Upper lobe of left lung (tissue), 6 donors: ENCODE data around the gene ZNF839. TPM values are rescaled to one million over a fixed set of nuclear protein-coding genes. Genes with fewer than 3 reads are reported as not detected.

ENCODE experiments used
- ATAC-seq, 2 donors: fragments of 200-7000 bp; cut with Tn5 transposase; one replicate each; pipeline ENCODE4 v1.9.1; 2022; ENCODE audit warnings: mild to moderate bottlenecking in 2 of 2, moderate library complexity in 2 of 2; ENCODE audit not compliant: low FRiP score in 2 of 2
- DNase-seq, 2 donors: peaks; one replicate each; pipeline ENCODE4 v3.0.0-alpha.2; 2019 to 2020
- H3K27ac ChIP-seq, 4 donors: fragments of 200-600 bp; sonication (generic); one replicate each; pipeline ENCODE4 v1.5.1; 2016 to 2019
- H3K27me3 ChIP-seq, 4 donors: fragments of 200-600 bp; sonication (generic); one replicate each; pipeline ENCODE4 v1.5.1; 2017 to 2019
- H3K36me3 ChIP-seq, 4 donors: fragments of 200-600 bp; sonication (generic); one replicate each; pipeline ENCODE4 v1.5.1; 2016 to 2019
- H3K4me1 ChIP-seq, 4 donors: fragments of 200-600 bp; sonication (generic); one replicate each; pipeline ENCODE4 v1.5.1; 2018 to 2019
- H3K4me3 ChIP-seq, 4 donors: fragments of 200-600 bp; sonication (generic); one replicate each; pipeline ENCODE4 v1.5.1; 2017 to 2019; ENCODE audit warnings: mild to moderate bottlenecking in 2 of 4, moderate library complexity in 1 of 4
- H3K9me3 ChIP-seq, 4 donors: fragments of 200-600 bp; sonication (generic); one replicate each; pipeline ENCODE4 v1.5.1; 2018 to 2019
- EP300 ChIP-seq, 4 donors: sonication (generic); formaldehyde crosslinking; IDR thresholded peaks; one replicate each; pipeline ENCODE4 v1.5.1; 2017; ENCODE audit warnings: antibody characterized with exemption in 4 of 4, control low read depth in 2 of 4
- POLR2A ChIP-seq, 4 donors: fragments of 450-650 bp; IDR thresholded peaks; one replicate each; pipeline ENCODE4 v1.5.1; 2016 to 2017; ENCODE audit warnings: antibody characterized with exemption in 4 of 4, mild to moderate bottlenecking in 2 of 4
- POLR2AphosphoS5 ChIP-seq, 2 donors: sonication (generic); formaldehyde crosslinking; IDR thresholded peaks; one replicate each; pipeline ENCODE4 v1.5.1; 2017; ENCODE audit warnings: antibody characterized with exemption in 2 of 2
- WGBS, 2 donors: methylation state at CpG; one replicate each; pipeline ENCODE4 v1.1.5; 2017 to 2018; 5-methylcytosine and 5-hydroxymethylcytosine counted together
- total RNA-seq, 6 donors: library from RNA; depleted of rRNA in 4 of 6; stranded (reverse); fragments of >200 nt in 4 of 6; gene quantifications; one replicate each; pipeline versions ENCODE4 v1.1.0 to v1.2.1, GENCODE V29; 2016 to 2021
- TF ChIP-seq, protein P1 (sequence below), 6 experiments: fragments of 450-650 bp in 4 of 6; fragments of 200-600 bp in 2 of 6; sonication (generic) in 2 of 6; IDR thresholded peaks; one replicate each; pipeline ENCODE4 v1.5.1; 2016 to 2019; ENCODE audit warnings: antibody characterized with exemption in 6 of 6
- donor health status: DM: no; HTN: no; CAD: no; lungs with moderate emphysema.
- donor health status: DM: no; HTN: yes; CAD: no; lungs with severe emphysema.

ZNF839 gene
- total RNA-seq, 6 donors from 2014 or later: 8.7 to 37.7 (median 14.1) TPM

DNA sequence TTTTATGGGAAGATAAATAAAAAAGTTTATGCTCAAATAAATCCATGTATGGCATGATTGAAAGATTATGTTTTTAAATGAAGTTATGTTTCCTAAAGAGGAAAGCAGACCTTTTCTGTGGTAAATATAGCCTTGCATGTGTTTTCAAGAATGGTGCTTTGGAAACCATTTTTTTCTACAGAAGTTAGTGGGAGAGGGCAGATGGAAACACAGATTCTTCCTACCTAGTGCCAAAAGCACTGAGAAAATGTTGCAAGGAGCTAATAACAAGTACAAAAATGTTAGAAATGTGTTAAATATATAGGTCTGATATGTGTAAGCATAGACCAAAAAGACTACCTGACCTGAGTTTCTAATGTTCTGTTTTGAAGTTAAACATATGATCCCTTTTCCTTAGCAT, 67.5 kb downstream of the ZNF839 start:
- H3K4me3 ChIP-seq: no peak overlapping the region
- H3K9me3 ChIP-seq: no peaks in the 10 kb centered on the region
- H3K4me1 ChIP-seq: peaks cover 0 to 3% (median 2%) of the 10 kb centered on the region in 4 donors
- ATAC-seq (no peak), DNase-seq (no peak)
- no peaks in the 10 kb centered on the region for H3K27me3 ChIP-seq
- peaks cover 0 to 13% (median 3%) of the 10 kb centered on the region in 4 donors for H3K36me3 ChIP-seq
- TF ChIP-seq, protein P1, sequence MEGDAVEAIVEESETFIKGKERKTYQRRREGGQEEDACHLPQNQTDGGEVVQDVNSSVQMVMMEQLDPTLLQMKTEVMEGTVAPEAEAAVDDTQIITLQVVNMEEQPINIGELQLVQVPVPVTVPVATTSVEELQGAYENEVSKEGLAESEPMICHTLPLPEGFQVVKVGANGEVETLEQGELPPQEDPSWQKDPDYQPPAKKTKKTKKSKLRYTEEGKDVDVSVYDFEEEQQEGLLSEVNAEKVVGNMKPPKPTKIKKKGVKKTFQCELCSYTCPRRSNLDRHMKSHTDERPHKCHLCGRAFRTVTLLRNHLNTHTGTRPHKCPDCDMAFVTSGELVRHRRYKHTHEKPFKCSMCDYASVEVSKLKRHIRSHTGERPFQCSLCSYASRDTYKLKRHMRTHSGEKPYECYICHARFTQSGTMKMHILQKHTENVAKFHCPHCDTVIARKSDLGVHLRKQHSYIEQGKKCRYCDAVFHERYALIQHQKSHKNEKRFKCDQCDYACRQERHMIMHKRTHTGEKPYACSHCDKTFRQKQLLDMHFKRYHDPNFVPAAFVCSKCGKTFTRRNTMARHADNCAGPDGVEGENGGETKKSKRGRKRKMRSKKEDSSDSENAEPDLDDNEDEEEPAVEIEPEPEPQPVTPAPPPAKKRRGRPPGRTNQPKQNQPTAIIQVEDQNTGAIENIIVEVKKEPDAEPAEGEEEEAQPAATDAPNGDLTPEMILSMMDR (IDR thresholded peaks at IDR 0.05): no peak
- no peak for TF ChIP-seq POLR2AphosphoS5 (IDR thresholded peaks at IDR 0.05)
- no peak for TF ChIP-seq POLR2A (IDR thresholded peaks at IDR 0.05)
- no peak for TF ChIP-seq EP300 (IDR thresholded peaks at IDR 0.05)
- H3K27ac ChIP-seq: no peak overlapping the region

GRCh38 chr14:102389246-102389645, 69.7 kb downstream of the ZNF839 start:
- TF ChIP-seq, protein P1 (IDR thresholded peaks at IDR 0.05): no peak
- TF ChIP-seq POLR2AphosphoS5 (IDR thresholded peaks at IDR 0.05) (no peak), POLR2A (IDR thresholded peaks at IDR 0.05) (no peak), EP300 (IDR thresholded peaks at IDR 0.05) (no peak)
- ATAC-seq (peak in 1 of 2 donors; percentile 36), DNase-seq (no peak)
- Histone ChIP-seq H3K27me3 (no peaks in the 10 kb centered on the region), H3K9me3 (no peaks in the 10 kb centered on the region), H3K36me3 (peaks cover 0 to 6% (median 3%) of the 10 kb centered on the region in 4 donors), H3K27ac (no peak overlapping the region), H3K4me3 (no peak overlapping the region), H3K4me1 (peaks cover 0 to 4% (median 2%) of the 10 kb centered on the region in 4 donors)
- WGBS, 2 donors: 85 to 88% methylated on average over 2 of the region's 2 CpGs

GRCh38 chr14:102390064-102390855, 70.7 kb downstream of the ZNF839 start:
- 73 to 82% methylated on average over 2 of the region's 2 CpGs for WGBS, 2 donors
- no peaks in the 10 kb centered on the region for H3K9me3 ChIP-seq
- no peak for DNase-seq
- no peak overlapping the region for H3K4me3 ChIP-seq
- H3K4me1 ChIP-seq: peaks cover 0 to 8% (median 2%) of the 10 kb centered on the region in 4 donors
- peak in 1 of 2 donors; percentile 44 for ATAC-seq
- H3K27me3 ChIP-seq: no peaks in the 10 kb centered on the region
- peak overlapping the region in 1 of 4 donors; percentile 40 for H3K27ac ChIP-seq
- H3K36me3 ChIP-seq: peaks cover 0 to 4% (median 1%) of the 10 kb centered on the region in 4 donors
- TF ChIP-seq POLR2AphosphoS5 (IDR thresholded peaks at IDR 0.05) (no peak), POLR2A (IDR thresholded peaks at IDR 0.05) (no peak), EP300 (IDR thresholded peaks at IDR 0.05) (no peak)
- TF ChIP-seq, protein P1 (IDR thresholded peaks at IDR 0.05): no peak

Other genes starting within 250 kb of the ZNF839 start
- gene HSP90AA1, start 232.7 kb upstream of the ZNF839 start, total RNA-seq: 100 to 1,000 TPM; 147 to 509 (median 258) TPM
- gene WDR20, start 179.8 kb upstream of the ZNF839 start, total RNA-seq: 10 to 100 TPM; 16.3 to 28.8 (median 20.6) TPM
- gene MOK, start 14.6 kb upstream of the ZNF839 start, total RNA-seq: 10 to 100 TPM in 5 of 6 donors, 1 to 10 TPM in 1; 8.8 to 66.0 (median 29.4) TPM
- gene CINP, start 43.1 kb downstream of the ZNF839 start, total RNA-seq: 10 to 100 TPM; 13.6 to 37.7 (median 31.1) TPM
- gene TECPR2, start 43.2 kb downstream of the ZNF839 start, total RNA-seq: 10 to 100 TPM; 16.3 to 71.2 (median 24.6) TPM
- 10 to 100 TPM; 21.0 to 99.9 (median 47.6) TPM for gene ANKRD9, start 190.0 kb downstream of the ZNF839 start, total RNA-seq